Muscle of arm (tissue), 14 donors: Measurements from ENCODE around the gene ZBTB3. TPM values are rescaled to one million over a fixed set of nuclear protein-coding genes. Genes with fewer than 3 reads are reported as not detected.
"Not testable (repeated sequence)": the region's sequence is repeated elsewhere in the genome, so short reads cannot be mapped to it uniquely, and the experiment has no call there.

Experiments used
- DNase-seq: peaks from one replicate; pipeline ENCODE4 v3.0.0-alpha.2; 2013
- long read RNA-seq, 11 donors: transcript quantifications; one replicate each; lab custom pipeline, GENCODE V29; 2026
- polyA plus RNA-seq, 12 donors: library from polyadenylated mRNA; unstranded; fragments of 120-200 nt; gene quantifications; one replicate each; pipeline ENCODE4 v1.2.1, GENCODE V29; 2013; ENCODE audit not compliant: insufficient read length in 12 of 12

Gene ZBTB3
- 1 to 10 TPM in 10 of 12 donors, not detected in 2; 3.1 to 5.1 (median 4.2) TPM for polyA plus RNA-seq
- long read RNA-seq, donor 1: 0 reads
- long read RNA-seq, donor 2, partial matches to known transcripts: 0 of 1 reads
- long read RNA-seq, donor 2, other reads (novel, unspliced or antisense): 0 of 1 reads
- long read RNA-seq, donor 3: 0 reads
- long read RNA-seq, donor 4: 0 reads
- long read RNA-seq, donor 5: 0 reads
- long read RNA-seq, donor 6, partial matches to known transcripts: 0 of 2 reads
- long read RNA-seq, donor 6, other reads (novel, unspliced or antisense): 0 of 2 reads
- long read RNA-seq, donor 7, partial matches to known transcripts: 0 of 1 reads
- long read RNA-seq, donor 7, other reads (novel, unspliced or antisense): 0 of 1 reads
- long read RNA-seq, donor 8, partial matches to known transcripts: 0 of 1 reads
- long read RNA-seq, donor 8, other reads (novel, unspliced or antisense): 0 of 1 reads
- long read RNA-seq, donor 9, partial matches to known transcripts: 0 of 1 reads
- long read RNA-seq, donor 9, other reads (novel, unspliced or antisense): 0 of 1 reads
- long read RNA-seq, donor 10, partial matches to known transcripts: 0 of 2 reads
- long read RNA-seq, donor 10, other reads (novel, unspliced or antisense): 0 of 2 reads
- long read RNA-seq, donor 11, partial matches to known transcripts: 0 of 2 reads
- long read RNA-seq, donor 11, other reads (novel, unspliced or antisense): 0 of 2 reads

DNA sequence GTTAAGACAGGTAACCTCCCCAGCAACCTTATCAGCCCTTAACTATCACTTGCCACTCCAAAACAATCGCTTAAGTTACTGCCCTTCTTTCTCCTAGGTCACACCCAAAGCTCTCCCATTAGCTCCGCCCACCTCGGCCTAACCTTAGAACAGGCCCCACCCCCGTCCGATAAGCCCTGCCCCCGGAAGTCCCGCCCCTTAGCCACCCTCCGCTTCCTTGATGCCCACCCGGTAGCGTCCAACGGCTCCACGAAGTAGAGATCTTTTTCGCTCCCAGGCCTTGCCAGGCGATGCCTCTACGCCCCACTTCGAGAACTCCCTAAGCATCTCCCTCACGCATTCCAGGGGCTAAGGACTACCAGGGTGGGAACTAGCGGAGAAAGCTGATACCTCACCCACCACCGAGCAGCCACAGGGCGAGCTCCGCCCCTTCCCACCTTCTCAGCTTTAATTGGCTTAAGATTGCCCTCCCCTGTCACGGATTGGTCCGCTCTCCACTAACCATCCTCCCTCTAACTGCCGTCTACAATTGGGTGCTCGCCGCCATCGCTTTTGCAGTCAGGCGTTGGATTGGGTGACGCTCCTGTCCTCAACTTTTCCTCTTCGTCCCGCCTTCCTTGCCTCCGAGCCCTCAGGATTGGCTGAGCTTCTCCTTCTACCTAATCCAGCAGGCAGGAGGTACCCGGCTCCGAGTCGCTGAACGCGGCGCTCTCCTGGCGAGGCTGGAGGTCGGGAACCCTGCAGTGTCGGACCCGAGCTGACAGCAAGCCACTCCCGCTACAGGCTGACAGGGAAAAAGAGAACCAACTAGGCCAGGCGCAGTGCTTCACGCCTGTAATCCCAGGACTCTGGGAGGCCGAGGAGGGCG, at the start of gene ZBTB3:
TSS of gene ZBTB3 (minus strand) at position 425 of the 868 bp plus-strand sequence. CDS start 496 bp downstream, outside the sequence.
- DNase-seq: peak; percentile 98

DNA sequence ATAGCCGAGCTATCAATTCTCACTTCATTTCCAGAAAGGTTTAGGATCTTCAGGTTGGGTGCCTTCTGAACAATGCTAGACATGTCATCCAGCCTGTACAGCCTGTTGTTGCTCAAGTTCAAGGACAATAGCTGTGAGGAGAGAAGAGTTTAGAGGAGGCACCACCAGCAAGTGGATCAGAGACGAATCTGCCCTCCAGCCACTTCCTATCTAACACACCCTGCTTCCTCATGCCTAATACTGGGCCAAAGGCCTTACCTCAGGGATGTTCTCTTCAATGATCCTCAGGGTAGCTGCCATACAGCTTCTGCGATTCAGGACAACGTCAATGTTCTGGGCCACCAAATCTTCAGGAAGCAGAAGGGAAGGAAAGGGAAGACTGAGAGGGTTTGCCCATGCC, 47.1 kb upstream of the ZBTB3 start:
- no peak for DNase-seq

DNA sequence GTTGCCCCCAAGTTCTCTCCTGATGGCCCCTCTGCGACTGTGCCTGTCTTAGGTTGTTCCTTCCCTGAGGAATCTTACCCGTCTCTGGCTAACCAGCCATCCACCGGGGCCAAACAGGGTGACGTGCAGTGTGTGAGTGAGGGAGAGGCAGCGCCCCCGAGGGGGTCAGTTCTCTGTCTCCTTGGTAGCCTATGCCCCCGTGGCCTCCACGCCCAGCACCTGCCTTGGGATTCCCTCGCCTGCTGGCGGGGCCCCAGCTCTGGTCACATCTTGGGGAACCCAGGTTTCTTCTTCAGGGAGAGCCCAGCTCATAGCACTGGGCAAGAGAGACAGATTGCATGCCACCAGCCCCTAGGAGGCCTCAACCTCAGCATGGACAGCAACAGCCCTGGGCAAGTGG, 45.5 kb upstream of the ZBTB3 start:
- no peak for DNase-seq

DNA sequence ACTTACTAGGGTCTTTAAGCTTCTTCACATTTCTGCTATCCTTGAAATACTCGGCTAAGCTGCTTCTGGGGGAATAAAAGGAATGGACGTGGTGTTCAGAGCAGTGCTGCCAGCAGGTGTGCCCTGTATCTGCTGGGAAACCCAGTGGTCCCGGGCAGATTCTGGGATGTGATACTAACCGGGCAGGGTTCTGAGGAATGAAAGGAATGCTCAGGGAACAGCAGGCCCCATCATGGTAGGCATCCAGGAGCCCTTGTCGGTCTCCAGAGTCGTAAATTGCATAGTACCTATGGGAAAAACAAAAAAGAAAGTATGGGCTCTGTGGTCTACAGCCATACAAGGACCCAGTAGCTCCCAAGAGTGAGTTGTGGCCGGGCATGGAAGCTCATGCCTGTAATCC, 42.3 kb upstream of the ZBTB3 start:
- DNase-seq: no peak

DNA sequence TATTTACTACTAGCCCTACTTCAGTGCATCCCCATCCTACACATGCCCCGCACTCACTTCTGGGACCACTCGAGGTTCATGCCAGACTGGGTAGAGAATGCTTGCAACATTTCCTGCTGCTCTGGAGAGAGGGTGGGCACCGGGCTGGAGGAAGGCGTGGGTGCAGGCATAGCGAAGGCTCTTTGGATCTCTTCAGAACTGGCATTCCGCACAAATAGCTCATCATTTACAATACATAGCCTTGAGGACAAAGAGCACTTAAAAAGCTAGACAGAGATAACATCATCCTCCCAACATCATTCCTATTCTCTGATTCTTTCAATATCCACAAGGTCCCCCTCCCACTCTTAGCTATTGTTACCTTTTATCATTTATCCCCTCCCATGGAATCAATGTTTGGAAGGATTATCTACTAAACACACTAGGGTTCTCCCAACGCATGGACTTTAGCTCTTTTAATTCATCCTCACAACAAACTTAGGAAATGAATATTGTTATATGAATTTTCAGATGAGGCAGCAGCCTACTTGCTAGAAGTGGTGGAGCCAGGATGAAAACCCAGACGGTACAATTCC, 40.3 kb upstream of the ZBTB3 start:
- no peak for DNase-seq

DNA sequence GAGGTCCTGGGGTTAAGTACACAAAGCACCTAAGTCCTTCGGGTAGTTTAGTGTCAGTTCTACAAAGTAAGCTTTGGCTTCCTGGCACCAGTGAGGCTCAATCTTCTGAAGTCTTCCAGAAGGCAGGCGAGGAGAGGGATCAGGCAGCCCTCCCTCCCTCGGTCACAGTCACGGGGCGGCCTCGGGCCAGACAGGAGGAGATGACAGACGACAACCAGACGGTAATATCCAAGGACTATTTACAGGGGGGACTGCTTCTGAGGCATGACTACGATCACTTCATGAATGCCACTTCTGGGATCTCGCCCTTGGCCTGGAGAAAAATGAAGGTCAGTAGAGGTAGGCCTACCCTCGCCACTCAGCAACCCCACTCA, 38.2 kb upstream of the ZBTB3 start:
- no peak for DNase-seq

DNA sequence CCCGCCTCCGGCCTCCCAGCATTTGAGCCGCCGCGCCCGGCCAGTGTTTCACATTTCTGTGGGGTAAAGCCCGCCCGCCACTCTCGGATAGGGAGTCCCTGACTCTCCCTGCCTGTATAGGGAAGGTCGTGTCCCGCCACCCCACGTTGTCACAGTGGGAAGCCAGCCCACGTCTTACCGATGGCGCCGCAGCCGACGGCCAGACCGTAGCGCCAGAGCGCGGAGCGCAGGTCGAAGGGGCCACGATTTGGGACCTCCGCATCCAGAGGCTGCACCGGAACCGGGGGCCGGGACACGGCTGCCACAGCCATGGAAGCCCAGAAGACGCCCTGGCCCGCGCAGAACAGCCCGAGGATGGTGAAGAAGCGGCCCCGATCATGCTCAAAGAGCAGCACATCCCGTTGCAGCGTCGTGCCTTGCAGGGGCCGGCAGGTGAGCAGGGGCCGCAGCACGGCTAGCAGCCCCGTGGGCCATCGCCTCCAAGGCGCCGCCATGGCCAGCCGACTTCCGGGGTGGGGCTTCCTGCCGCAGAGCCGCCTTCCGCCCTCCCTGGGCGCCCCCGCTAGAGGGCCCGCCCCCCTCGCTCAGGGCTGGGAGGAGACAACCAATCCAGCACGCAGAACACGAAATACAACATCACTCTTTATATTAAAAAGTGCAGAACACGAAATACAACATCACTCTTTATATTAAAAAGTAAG, 37.7 kb upstream of the ZBTB3 start, which contains the start of gene TMEM223:
TSS of gene TMEM223 (minus strand) at position 506 of the 701 bp plus-strand sequence. CDS start at position 494, 12 bp downstream.
- DNase-seq: peak; percentile 89

DNA sequence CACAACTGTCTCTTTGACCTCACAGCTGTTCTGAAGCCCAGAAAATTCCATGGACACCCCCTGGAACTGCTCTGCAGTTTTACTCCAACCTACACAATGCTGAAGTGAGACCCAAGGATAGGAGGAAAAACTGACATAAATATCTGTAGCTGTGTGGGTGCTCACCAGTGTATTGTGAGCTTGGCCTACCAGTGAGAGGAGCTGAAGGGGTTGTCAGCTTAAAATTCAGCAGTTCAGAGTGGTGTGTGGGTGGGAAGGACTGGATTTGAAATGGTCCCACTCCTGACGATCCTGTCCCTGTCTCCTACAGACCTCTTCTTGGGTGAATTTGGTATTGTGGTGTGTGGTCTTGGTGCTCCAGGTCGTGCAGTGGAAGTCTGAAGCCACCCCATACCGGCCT, 35.6 kb upstream of the ZBTB3 start:
- DNase-seq: no peak

DNA sequence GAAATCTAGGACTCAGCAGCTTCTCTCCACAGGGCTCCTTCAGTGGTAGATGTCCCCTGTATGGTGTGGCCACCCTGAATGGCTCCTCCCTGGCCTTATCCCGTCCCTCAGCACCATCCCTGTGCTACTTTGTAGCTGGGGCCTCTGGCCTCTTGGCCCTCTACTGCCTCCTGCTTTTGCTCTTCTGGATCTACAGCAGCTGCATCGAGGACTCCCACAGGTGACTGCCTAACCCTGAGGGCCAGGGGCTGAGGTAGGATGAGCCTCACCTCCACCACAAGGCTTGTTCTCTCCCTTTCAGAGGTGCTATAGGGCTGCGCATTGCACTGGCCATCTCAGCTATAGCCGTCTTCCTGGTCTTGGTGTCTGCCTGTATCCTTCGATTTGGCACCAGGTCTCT, 35.0 kb upstream of the ZBTB3 start:
- no peak for DNase-seq

DNA sequence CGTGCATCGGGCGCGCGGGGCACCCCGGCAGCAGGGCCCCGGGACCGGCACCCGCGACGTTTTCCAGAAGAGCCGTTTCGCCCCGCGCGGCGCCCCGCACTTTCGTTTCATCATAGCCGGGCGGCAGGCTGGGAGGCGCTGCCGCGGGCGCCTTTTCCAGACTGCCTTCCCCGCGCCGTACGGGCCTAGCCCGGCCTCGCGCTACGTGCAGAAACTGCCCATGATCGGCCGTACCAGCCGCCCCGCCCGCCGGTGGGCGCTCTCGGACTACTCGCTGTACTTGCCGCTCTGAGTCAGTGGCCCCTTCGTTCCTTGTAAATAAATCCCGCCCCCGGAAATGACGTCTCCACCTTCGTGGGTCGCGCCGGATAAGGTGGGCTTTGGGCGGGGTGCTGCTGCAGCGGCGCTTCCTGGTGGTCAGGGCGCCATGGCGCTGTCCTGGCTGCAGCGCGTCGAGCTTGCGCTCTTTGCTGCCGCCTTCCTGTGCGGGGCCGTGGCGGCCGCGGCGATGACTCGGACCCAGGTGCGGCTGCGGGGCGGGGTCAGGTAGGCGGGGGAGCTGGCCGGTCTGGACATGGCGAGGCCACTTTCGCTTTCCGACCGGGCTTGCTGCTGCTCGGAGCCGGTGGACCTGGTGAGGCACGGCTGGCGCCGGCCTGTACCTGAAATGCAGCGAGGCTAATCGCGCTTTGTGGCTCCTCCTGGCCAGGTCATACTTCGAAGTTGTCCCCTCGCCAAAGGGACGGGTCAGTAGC, 33.2 kb upstream of the ZBTB3 start, which contains the start of gene TMEM179B:
TSS of gene TMEM179B (plus strand) at position 398 of the 755 bp plus-strand sequence. CDS start at position 428, 30 bp downstream.
- DNase-seq: peak; percentile 99

DNA sequence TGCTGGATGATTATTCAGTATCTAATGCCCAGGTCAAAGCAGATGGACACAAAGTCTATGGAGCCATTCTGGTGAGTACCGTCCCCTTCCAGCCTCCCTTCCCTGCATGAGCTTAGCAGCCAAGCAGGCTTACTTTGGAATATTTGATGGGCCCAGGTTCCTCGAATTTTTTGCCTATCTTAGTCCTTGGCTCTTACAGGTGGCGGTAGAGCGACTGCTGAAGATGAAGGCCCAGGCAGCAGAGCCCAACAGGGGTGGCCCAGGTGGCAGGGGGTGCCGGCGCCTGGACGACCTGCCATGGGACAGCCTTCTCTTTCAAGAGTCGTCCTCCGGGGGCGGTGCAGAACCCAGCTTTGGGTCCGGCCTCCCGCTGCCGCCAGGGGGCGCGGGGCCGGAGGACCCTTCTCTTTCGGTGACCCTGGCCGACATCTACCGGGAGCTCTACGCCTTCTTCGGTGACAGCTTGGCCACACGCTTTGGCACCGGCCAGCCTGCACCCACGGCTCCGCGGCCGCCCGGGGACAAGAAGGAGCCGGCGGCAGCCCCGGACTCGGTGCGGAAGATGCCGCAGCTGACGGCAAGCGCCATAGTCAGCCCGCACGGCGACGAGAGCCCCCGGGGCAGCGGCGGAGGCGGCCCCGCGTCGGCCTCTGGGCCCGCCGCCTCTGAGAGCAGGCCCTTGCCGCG, 32.5 kb upstream of the ZBTB3 start:
- peak; percentile 92 for DNase-seq

DNA sequence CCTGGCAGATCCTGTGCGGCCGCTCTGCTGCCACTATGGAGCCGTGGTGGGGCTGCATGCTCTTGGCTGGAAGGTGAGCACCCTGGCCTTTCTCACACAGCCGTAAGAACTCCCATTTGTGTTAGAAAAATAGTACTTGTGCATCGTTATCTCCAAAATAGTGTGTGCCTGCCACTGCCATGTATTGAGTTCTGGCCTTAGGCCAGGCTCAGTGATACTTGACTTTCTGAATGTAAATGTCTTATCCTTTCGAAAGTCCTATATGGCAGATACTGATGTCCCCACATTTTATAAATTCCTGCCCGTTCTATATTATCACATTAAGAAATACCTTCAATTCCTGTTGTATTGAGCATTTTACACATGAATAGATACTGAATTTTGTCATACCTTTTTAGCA, 28.8 kb upstream of the ZBTB3 start:
- DNase-seq: no peak

DNA sequence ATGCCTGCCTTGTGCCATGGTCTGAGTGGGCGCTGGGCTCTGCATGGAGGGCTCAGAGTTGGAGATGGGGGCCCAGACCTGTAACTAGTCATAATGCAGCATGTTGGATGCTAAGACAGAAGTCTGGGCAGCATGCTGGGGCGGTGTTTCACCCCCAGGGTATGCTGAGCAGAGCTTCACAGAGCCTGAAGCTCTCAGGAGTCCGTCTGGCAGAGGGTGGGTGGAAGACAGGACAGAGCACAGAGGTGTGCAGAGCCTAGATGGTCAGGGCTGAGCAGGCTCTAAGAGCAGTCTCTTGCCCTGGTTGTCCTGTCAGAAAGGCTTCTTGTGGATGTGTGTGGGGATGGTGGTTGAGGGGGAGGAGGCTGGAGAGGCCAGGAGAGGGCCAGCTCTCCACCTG, 24.5 kb upstream of the ZBTB3 start:
- no peak for DNase-seq

DNA sequence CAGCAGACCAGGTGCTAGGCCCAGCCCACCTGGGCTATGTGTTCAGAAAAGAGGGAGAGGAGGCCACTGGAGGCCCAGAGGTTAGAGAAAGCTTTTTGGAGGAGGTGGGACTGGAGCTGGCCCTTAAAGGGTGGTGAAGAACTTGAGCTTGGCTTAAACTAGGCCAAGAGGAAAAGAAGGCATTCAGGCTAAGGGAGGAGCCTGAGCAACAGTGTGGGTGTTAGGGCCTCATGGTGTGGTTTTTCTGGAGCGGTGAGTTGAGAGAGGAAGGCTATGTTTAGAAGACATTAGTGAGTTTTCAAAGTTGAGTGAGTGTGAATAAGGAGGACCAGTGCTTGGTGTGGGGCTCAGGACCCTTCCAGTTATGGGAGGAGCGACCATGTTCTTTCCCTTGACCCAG, 23.4 kb upstream of the ZBTB3 start:
- no peak for DNase-seq

DNA sequence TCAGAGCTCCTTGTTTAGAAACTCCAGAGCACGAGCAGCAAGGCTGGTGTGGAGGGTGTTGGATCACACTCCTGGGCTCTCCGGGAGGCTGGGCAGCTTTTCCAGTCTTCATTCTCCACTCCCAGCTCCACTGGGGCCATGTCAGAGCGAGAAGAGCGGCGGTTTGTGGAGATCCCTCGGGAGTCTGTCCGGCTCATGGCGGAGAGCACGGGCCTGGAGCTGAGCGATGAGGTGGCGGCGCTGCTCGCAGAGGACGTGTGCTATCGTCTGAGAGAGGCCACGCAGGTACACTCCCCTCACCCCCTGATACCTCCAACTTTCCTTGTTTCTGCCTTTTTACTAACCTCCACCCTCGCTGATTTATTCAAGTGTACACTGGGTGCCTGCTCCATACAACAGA, 21.7 kb upstream of the ZBTB3 start:
- no peak for DNase-seq

DNA sequence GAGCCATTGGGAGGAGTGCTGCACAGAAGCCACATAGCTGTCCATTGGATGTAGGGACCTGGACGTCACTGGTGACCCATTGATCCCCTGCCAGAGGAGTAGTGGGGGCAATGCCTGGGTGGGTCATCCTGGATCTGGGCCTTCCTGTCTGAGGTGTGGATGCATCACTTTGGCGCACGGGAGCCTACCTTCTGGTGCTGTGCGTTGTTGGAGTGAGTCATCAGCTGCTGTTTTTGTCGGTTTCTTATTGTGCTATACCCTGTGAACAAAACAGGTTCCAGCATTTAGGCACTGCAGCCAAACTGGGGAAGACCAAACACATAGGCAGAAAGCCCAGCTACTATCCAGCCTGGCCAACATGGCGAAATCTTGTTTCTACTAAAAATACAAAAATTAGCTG, 20.4 kb upstream of the ZBTB3 start:
- no peak for DNase-seq

DNA sequence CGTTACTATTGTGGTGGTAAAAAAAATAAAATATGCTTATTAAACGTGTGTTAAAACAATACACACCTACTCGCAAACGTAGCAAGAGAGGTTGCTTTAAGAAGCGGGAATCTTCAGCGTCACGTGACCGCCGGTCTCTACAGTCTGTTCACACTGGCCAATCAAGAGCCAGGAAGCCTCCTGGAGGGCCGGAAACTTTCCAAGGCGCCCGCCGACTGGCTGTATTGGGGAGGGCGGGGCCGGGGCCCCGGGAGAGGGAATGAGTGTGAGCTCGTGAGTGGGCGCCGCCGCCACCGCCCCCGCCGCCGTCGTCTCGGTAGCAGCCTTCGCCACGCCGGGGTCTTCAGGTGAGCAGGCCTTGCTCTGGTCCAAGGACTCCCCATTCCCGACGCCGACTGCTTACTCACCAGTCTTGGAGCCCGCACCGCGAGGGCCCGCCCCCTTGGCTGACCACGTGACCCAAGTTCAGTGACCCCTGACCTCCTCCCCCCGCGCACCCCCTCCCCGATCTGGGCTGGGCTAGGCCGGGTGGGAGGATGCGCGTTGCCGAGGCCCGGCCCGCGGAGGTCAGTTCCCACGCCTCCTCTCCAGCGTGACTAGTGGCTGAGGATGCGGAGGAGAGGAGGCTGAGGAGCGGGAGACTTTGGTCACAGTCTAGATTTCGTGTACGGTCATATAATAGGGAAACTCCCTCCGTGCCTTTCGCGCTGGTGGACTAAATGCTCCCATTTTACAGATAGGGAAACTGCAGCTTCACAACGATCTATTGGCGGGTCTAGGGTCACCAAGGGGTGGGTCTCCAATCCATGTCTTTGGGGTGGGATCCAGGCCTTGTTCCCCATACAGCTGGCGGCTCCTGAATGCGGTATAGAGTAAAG, 17.4 kb upstream of the ZBTB3 start, which contains the start of gene TAF6L:
TSS of gene TAF6L (plus strand) at position 253 of the 878 bp plus-strand sequence. CDS start 4,388 bp downstream, outside the sequence.
- DNase-seq: peak; percentile 96

DNA sequence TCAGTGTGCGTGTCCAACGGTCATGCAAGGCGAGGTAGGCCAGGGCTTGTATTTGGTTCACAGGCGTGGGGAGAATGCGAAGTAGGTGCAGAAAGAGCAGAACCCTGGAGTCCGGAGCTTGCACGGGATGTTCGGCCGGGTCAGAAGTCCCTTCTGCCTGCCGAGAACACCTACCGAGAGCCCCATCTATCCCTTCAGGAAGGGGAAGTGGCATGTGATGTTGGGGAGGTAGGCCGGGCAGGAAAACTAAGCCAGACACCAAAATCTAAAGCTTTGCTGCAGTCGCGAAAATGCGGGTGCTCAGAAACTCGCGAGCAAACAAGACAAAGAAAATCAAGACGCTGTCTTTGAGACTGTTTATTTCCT, 16.8 kb upstream of the ZBTB3 start:
- DNase-seq: no peak

DNA sequence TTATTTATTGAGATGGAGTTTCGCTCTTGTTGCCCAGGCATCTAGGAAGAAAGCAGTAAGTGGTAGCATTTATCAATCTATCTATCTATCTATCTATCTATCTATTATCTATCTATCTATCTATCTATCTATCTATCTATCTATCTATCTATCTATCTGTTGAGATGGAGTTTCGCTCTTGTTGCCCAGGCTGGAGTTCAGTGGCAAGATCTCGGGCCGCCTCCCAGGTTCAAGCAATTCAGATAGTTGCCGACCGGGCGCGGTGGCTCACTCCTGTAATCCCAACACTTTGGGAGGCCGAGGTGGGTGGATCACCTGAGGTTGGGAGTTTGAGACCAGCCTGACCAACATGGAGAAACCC, 6.9 kb upstream of the ZBTB3 start:
- DNase-seq: not testable (repeated sequence)
